AG09309 (cell line): ENCODE measurements around the gene FGF21.

Experiments
- DNase-seq: peaks from one replicate; pipeline ENCODE4 v3.0.0-alpha.2; 2010; ENCODE audit warnings: low read depth
- H3K4me3 ChIP-seq: 2 replicates; pipeline ENCODE4 v1.5.1; 2011; ENCODE audit warnings: mild to moderate bottlenecking, low read depth, low read length, moderate library complexity; ENCODE audit not compliant: control insufficient read depth
- CTCF ChIP-seq: IDR thresholded peaks from 2 replicates; pipeline ENCODE4 v1.5.1; 2011; ENCODE audit warnings: mild to moderate bottlenecking, low read depth, low read length, inconsistent platforms; ENCODE audit not compliant: insufficient read depth, control insufficient read depth; ENCODE audit errors: missing control alignments

FGF21 gene

GRCh38 chr19:48794291-48794690 lies 39.0 kb downstream of the FGF21 start:
- H3K4me3 ChIP-seq = no peak overlapping the region
- no peak for DNase-seq
- no peak for TF ChIP-seq CTCF

- peak overlapping the region; percentile 52 for H3K4me3 ChIP-seq
- peak; percentile 96 for TF ChIP-seq CTCF
- DNase-seq = peak; percentile 71
Measured at GRCh38 chr19:48795055-48795684, 39.8 kb downstream of the FGF21 start.

GRCh38 chr19:48795685-48796070 lies 40.4 kb downstream of the FGF21 start:
- peak; percentile 42 for DNase-seq
- H3K4me3 ChIP-seq = no peak overlapping the region
- no peak for TF ChIP-seq CTCF

- TF ChIP-seq CTCF = no peak
- H3K4me3 ChIP-seq = no peak overlapping the region
- no peak for DNase-seq
Measured at GRCh38 chr19:48796298-48797083, 41.2 kb downstream of the FGF21 start.

- DNase-seq = no peak
- H3K4me3 ChIP-seq = no peak overlapping the region
- TF ChIP-seq CTCF = no peak
Measured at GRCh38 chr19:48797103-48797502, 41.8 kb downstream of the FGF21 start.

- TF ChIP-seq CTCF = no peak
- no peak overlapping the region for H3K4me3 ChIP-seq
- DNase-seq = no peak
Measured at GRCh38 chr19:48798937-48799336, 43.6 kb downstream of the FGF21 start.
